RWPE2 (cell line): Measurements from ENCODE around the gene ABHD10.

Source experiments
- ATAC-seq: fragments of 200-7000 bp; cut with Tn5 transposase; 3 replicates; pipeline ENCODE4 v1.9.1; 2021; ENCODE audit warnings: low read depth
- DNase-seq: peaks from one replicate; pipeline ENCODE4 v3.0.0-alpha.2; 2020; ENCODE audit warnings: low spot score
- H3K27ac ChIP-seq: fragments of 450-650 bp; 2 replicates; pipeline ENCODE4 v1.5.1; 2017; ENCODE audit warnings: mild to moderate bottlenecking; ENCODE audit not compliant: poor library complexity, severe bottlenecking
- H3K27me3 ChIP-seq: fragments of 250-450 bp; sonication (Bioruptor Pico); 2 replicates; pipeline ENCODE4 v1.5.1; 2021; ENCODE audit warnings: mild to moderate bottlenecking, moderate library complexity; ENCODE audit not compliant: insufficient read depth, poor library complexity, severe bottlenecking
- H3K36me3 ChIP-seq: fragments of 250-450 bp; sonication (Bioruptor Pico); 2 replicates; pipeline ENCODE4 v1.5.1; 2020; ENCODE audit warnings: low read depth, mild to moderate bottlenecking, moderate library complexity
- H3K4me1 ChIP-seq: fragments of 250-450 bp; sonication (Bioruptor Pico); 2 replicates; pipeline ENCODE4 v1.5.1; 2021; ENCODE audit warnings: mild to moderate bottlenecking, moderate library complexity; ENCODE audit not compliant: insufficient read depth, poor library complexity, severe bottlenecking
- H3K4me3 ChIP-seq: fragments of 250-450 bp; sonication (Bioruptor Pico); 2 replicates; pipeline ENCODE4 v1.5.1; 2021; ENCODE audit warnings: mild to moderate bottlenecking, moderate library complexity; ENCODE audit not compliant: severe bottlenecking
- H3K9me3 ChIP-seq: fragments of 250-450 bp; sonication (Bioruptor Pico); 2 replicates; pipeline ENCODE4 v1.5.1; 2021; ENCODE audit warnings: mild to moderate bottlenecking, moderate library complexity; ENCODE audit not compliant: severe bottlenecking
- TF ChIP-seq, protein P1 (sequence below): fragments of 450-650 bp; IDR thresholded peaks from one replicate; pipeline ENCODE4 v1.5.1; 2017; ENCODE audit warnings: mild to moderate bottlenecking, moderate library complexity; ENCODE audit not compliant: poor library complexity, severe bottlenecking

Gene ABHD10

DNA sequence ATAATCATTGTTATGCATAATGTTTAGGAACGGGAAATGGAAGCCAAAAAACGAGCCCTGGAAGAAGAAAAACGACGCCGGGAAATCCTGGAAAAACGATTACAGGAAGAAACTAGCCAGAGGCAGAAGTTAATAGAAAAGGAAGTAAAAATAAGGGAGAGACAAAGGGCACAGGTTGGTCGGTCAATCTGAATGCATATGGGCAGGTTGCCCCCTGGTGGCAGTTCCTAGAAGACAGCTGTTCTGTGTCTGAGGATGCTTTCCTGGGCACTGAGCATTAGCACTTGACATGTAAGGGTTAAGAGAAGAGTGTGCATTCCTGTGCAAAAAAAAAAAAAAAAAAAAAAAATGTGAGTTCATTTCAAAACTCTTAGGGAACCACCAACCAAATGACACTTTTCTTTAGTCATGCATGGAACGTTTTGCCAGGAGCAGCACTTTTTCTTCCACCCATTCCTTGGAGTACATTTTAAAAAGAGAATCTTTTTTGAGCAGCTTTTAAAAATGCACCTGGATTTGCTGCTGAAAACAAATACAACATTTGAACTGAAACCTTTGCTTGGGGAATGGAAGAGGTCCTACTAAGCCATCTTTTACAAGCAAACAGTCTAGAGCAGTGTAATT is 11.1 kb upstream of the ABHD10 start:
- Histone ChIP-seq H3K4me3 (no peak overlapping the region), H3K9me3 (no peaks in the 10 kb centered on the region), H3K27ac (peak overlapping the region; percentile 43), H3K36me3 (peaks cover 98% of the 10 kb centered on the region), H3K4me1 (peaks cover 11% of the 10 kb centered on the region), H3K27me3 (no peaks in the 10 kb centered on the region)
- ATAC-seq (peak; percentile 83), DNase-seq (no peak)
- TF ChIP-seq, protein P1, sequence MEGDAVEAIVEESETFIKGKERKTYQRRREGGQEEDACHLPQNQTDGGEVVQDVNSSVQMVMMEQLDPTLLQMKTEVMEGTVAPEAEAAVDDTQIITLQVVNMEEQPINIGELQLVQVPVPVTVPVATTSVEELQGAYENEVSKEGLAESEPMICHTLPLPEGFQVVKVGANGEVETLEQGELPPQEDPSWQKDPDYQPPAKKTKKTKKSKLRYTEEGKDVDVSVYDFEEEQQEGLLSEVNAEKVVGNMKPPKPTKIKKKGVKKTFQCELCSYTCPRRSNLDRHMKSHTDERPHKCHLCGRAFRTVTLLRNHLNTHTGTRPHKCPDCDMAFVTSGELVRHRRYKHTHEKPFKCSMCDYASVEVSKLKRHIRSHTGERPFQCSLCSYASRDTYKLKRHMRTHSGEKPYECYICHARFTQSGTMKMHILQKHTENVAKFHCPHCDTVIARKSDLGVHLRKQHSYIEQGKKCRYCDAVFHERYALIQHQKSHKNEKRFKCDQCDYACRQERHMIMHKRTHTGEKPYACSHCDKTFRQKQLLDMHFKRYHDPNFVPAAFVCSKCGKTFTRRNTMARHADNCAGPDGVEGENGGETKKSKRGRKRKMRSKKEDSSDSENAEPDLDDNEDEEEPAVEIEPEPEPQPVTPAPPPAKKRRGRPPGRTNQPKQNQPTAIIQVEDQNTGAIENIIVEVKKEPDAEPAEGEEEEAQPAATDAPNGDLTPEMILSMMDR, result peak; percentile 94

DNA sequence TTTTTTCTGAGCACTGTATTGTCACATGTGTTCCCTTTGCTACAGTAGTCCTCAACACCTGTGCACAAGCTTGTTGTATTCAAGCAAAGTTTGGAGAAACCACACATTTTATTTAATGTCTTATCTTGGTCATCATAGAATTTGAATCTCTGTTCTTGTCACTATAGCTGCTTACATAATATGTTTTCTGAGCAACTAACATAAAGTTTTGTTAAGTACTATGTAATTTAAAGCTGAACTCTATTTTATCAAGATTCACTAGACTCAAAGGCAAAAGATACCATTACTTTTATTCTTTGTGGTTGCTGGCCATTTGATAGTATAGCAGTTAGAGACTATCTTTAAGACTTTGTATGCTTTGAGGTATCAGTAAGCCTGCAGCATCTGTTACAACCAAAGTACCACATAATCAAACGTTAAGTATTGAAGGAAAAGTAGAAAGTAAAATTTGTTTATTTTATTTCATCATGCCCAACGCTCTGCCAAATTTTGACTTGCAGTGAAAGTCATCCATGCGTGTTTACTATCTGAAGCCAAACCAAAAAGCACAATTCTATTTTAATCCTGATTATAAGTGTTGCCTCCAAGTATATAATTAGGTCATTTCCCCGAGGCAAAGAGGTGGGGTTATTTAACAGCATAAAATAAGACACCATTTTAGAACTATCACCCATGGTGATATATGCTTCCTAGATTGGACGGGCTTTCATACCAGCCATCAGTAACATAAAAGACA is 10.3 kb upstream of the ABHD10 start:
- DNase-seq (no peak), ATAC-seq (no peak)
- H3K4me3 ChIP-seq, result no peak overlapping the region
- H3K27me3 ChIP-seq, result no peaks in the 10 kb centered on the region
- TF ChIP-seq, protein P1, result no peak
- H3K9me3 ChIP-seq, result no peaks in the 10 kb centered on the region
- H3K36me3 ChIP-seq, result peaks cover 99% of the 10 kb centered on the region
- peaks cover 4% of the 10 kb centered on the region for H3K4me1 ChIP-seq
- H3K27ac ChIP-seq, result no peak overlapping the region

DNA sequence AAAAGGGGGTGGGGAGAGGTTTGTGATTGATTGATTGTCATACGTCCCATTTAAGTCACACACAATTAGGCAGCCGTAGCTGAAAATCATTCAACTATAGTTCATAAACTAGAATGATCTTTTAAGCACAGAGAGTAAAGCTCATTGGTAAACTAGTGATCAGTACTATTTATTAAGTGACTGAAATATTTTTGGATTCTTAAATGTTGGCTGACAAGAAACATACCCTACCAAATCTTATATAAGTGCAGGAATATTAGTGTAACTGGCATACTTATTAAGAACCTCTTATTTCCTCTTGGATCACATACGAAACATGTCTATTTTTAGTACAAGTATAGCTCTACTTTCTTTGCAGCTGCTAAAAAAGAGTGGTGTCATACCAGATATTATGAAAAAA is 8.4 kb upstream of the ABHD10 start:
- H3K9me3 ChIP-seq, result no peaks in the 10 kb centered on the region
- ATAC-seq, result no peak
- no peaks in the 10 kb centered on the region for H3K4me1 ChIP-seq
- TF ChIP-seq, protein P1, result no peak
- DNase-seq, result no peak
- no peaks in the 10 kb centered on the region for H3K27me3 ChIP-seq
- peaks cover 98% of the 10 kb centered on the region for H3K36me3 ChIP-seq
- no peak overlapping the region for H3K27ac ChIP-seq
- no peak overlapping the region for H3K4me3 ChIP-seq

DNA sequence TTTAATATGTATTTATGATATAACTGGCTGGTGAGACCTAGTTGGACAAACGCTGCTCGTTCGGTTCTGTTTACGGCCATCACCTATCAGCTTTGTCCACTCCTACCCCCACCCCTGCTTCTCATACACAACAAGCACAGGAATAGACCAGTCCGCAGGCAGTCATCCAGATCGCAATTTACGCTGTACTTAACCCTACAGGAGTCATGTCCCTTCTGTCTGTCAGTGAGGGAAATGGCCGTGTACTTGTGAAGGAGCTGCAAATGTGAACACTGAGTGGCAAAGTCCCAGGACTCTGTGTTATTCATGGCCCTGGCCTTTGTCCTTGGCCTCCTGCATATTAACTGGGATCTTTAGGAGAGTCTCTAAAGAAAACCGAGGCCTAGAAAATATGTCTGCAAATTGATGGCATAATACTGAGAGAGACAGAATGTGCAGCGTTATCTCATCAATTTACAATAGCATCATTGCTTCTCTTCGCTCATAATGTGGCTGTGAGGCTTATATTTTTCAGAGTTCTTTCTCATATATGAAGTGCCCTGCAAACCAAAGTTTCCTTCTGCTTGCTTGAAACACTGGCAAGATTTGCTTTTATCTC is 7.2 kb upstream of the ABHD10 start:
- H3K36me3 ChIP-seq, result peaks cover 92% of the 10 kb centered on the region
- ATAC-seq (no peak), DNase-seq (no peak)
- no peaks in the 10 kb centered on the region for H3K4me1 ChIP-seq
- no peaks in the 10 kb centered on the region for H3K9me3 ChIP-seq
- no peak overlapping the region for H3K27ac ChIP-seq
- H3K4me3 ChIP-seq, result no peak overlapping the region
- H3K27me3 ChIP-seq, result no peaks in the 10 kb centered on the region
- TF ChIP-seq, protein P1, result no peak

DNA sequence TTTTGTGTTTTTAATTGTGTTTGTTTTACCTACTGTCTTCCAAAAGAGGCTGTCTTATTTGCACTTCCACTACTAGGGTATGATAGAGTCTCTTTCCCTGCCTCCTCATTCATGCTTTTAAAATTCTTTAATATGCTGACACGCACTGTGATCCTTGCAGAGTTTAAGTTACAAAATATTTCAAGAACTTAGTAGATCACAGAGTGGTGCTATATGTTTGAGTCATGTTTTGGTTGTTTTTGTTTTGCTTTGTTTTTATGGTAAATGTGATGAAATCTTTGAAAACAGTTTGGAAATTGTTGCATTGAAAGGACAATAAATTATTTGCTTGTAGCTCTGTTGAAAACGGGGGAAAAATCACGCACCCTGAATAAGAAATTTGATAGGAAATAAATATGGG is 5.9 kb upstream of the ABHD10 start:
- H3K36me3 ChIP-seq, result peaks cover 81% of the 10 kb centered on the region
- ATAC-seq (no peak), DNase-seq (no peak)
- no peak overlapping the region for H3K4me3 ChIP-seq
- TF ChIP-seq, protein P1, result no peak
- H3K4me1 ChIP-seq, result no peaks in the 10 kb centered on the region
- H3K27ac ChIP-seq, result no peak overlapping the region
- no peaks in the 10 kb centered on the region for H3K9me3 ChIP-seq
- H3K27me3 ChIP-seq, result no peaks in the 10 kb centered on the region
